GM12878 (cell line): Measurements from ENCODE around the gene GOLPH3. TPM values are rescaled to one million over a fixed set of nuclear protein-coding genes. Genes with fewer than 3 reads are reported as not detected.

Experiments used
- ATAC-seq: fragments of 200-7000 bp; cut with Tn5 transposase; 3 replicates; pipeline ENCODE4 v1.9.1; 2020; ENCODE audit warnings: mild to moderate bottlenecking, moderate library complexity
- BruUV-seq: library from RNA; stranded (reverse); fragments of 400-500 nt; replicated peaks from 2 replicates; lab custom pipeline; 2021; lab: Mats Ljungman, UMichigan
- CTCF ChIA-PET: fragments of 300-600 bp; sonication (Branson Sonifier 250); formaldehyde crosslinking; extraction: SDS; loops from one replicate; lab custom pipeline; 2021; ENCODE audit warnings: inconsistent platforms; lab: Yijun Ruan, JAX
- POLR2A ChIA-PET: fragments of 350-600 bp; formaldehyde crosslinking; extraction: SDS; loops from one replicate; lab custom pipeline; 2021; ENCODE audit warnings: inconsistent platforms; lab: Charles Lee
- RAD21 ChIA-PET: fragments of 300-600 bp; sonication (Branson Sonifier 250); formaldehyde crosslinking; loops from one replicate; lab custom pipeline; 2023; ENCODE audit warnings: antibody characterized with exemption; ENCODE audit not compliant: unreplicated experiment; lab: Charles Lee
- SMC1A ChIA-PET: fragments of 300-600 bp; sonication (Branson Sonifier 250); formaldehyde crosslinking; loops from one replicate; lab custom pipeline; 2023; ENCODE audit not compliant: unreplicated experiment, uncharacterized antibody; lab: Charles Lee
- DNase-seq: peaks from one replicate; pipeline ENCODE4 v3.0.0-alpha.2; 2011; ENCODE audit warnings: low read depth, low spot score
- FAIRE-seq: peaks from 3 replicates; lab custom pipeline; 2011; peaks lifted over from hg19 to GRCh38; lab: Jason Lieb, UNC
- H2AFZ ChIP-seq: 2 replicates; pipeline ENCODE4 v1.6.0; 2011; ENCODE audit warnings: low read depth, low read length, control low read depth; ENCODE audit not compliant: control insufficient read depth
- H3K27ac ChIP-seq: 2 replicates; pipeline ENCODE4 v1.5.1; 2011; ENCODE audit warnings: control low read depth; ENCODE audit not compliant: control insufficient read depth, insufficient read depth
- H3K27me3 ChIP-seq, 2 experiments: replicated peaks in 1 of 2; 2 replicates each; pipeline versions ENCODE4 v1.6.0 to v1.6.1; 2011; ENCODE audit warnings: low read length in 1 of 2; ENCODE audit not compliant: control insufficient read depth in 2 of 2, insufficient read depth in 2 of 2
- H3K36me3 ChIP-seq, 2 experiments: 2 replicates each; pipeline ENCODE4 v1.5.1; 2011; ENCODE audit warnings: low read length in 1 of 2; ENCODE audit not compliant: control insufficient read depth in 2 of 2, insufficient read depth in 2 of 2
- H3K4me1 ChIP-seq: 2 replicates; pipeline ENCODE4 v1.6.1; 2011; ENCODE audit warnings: mild to moderate bottlenecking, low read length, moderate library complexity, mixed read lengths; ENCODE audit not compliant: control insufficient read depth, insufficient read depth
- H3K4me2 ChIP-seq: 2 replicates; pipeline ENCODE4 v1.6.0; 2011; ENCODE audit warnings: control low read depth; ENCODE audit not compliant: control insufficient read depth, insufficient read depth
- H3K4me3 ChIP-seq: fragments of 200-600 bp; sonication (generic); 2 replicates; pipeline ENCODE4 v1.5.1; 2016
- H3K79me2 ChIP-seq: 2 replicates; pipeline ENCODE4 v1.6.0; 2011; ENCODE audit warnings: low read length; ENCODE audit not compliant: control insufficient read depth, insufficient read depth
- H3K9ac ChIP-seq: 2 replicates; pipeline ENCODE4 v1.8.0; 2011; ENCODE audit warnings: low read length, control low read depth, mixed read lengths; ENCODE audit not compliant: control insufficient read depth, insufficient read depth
- H3K9me3 ChIP-seq: replicated peaks from 3 replicates; pipeline ENCODE4 v1.5.1; 2011; ENCODE audit warnings: mild to moderate bottlenecking, low read length; ENCODE audit not compliant: control insufficient read depth, insufficient read depth
- H4K20me1 ChIP-seq: 2 replicates; pipeline ENCODE4 v1.6.0; 2011; ENCODE audit not compliant: control insufficient read depth, insufficient read depth
- CBX5 ChIP-seq: sonication (generic); IDR thresholded peaks from 2 replicates; pipeline ENCODE4 v1.6.1; 2016; ENCODE audit warnings: low read depth, moderate library complexity, mild to moderate bottlenecking, inconsistent platforms
- CHD1 ChIP-seq: IDR thresholded peaks from 2 replicates; pipeline ENCODE4 v1.6.1; 2012; ENCODE audit warnings: low read depth, low read length, improper control_type of control experiment
- CREM ChIP-seq: IDR thresholded peaks from 2 replicates; pipeline ENCODE4 v1.6.1; 2014; ENCODE audit warnings: antibody characterized with exemption, low read depth
- ESRRA ChIP-seq: IDR thresholded peaks from 2 replicates; pipeline ENCODE4 v1.6.1; 2012; ENCODE audit warnings: mild to moderate bottlenecking, low read length, improper control_type of control experiment
- GATAD2B ChIP-seq: fragments of 450-650 bp; conservative IDR thresholded peaks from 2 replicates; pipeline ENCODE4 v1.6.1; 2017; ENCODE audit warnings: low read depth, mild to moderate bottlenecking, moderate library complexity
- HDAC2 ChIP-seq: fragments of 200-600 bp; sonication (generic); IDR thresholded peaks from 2 replicates; pipeline ENCODE4 v1.6.1; 2017
- MTA3 ChIP-seq: IDR thresholded peaks from 2 replicates; pipeline ENCODE4 v1.6.1; 2012; ENCODE audit warnings: low read length, inconsistent platforms, borderline replicate concordance
- POU2F2 ChIP-seq: IDR thresholded peaks from 3 replicates; pipeline ENCODE4 v1.6.1; 2011; ENCODE audit warnings: low read depth, mild to moderate bottlenecking, low read length, borderline replicate concordance
- SIN3A ChIP-seq: IDR thresholded peaks from 2 replicates; pipeline ENCODE4 v1.6.1; 2012; ENCODE audit warnings: low read depth, low read length, improper control_type of control experiment
- SPI1 ChIP-seq: IDR thresholded peaks from 2 replicates; pipeline ENCODE4 v1.6.1; 2011; ENCODE audit warnings: low read depth, mild to moderate bottlenecking, low read length, moderate library complexity, borderline replicate concordance; ENCODE audit not compliant: insufficient read depth
- ZZZ3 ChIP-seq: IDR thresholded peaks from 2 replicates; pipeline ENCODE4 v1.6.1; 2011; ENCODE audit warnings: low read depth; ENCODE audit not compliant: control insufficient read depth, insufficient read length
- WGBS: methylation state at CpG from one replicate; pipeline ENCODE4 v1.1.6; 2016; ENCODE audit warnings: low lambda C conversion rate; ENCODE audit not compliant: insufficient replicate concordance, insufficient coverage; ENCODE audit errors: missing lambda C conversion rate; 5-methylcytosine and 5-hydroxymethylcytosine counted together
- in situ Hi-C: fragments of 300-500 bp; cut with MboI; formaldehyde crosslinking; loops from 9 replicates; pipeline ENCODE4 v1.14.3; 2018; ENCODE audit warnings: mixed read lengths
- intact Hi-C: fragments of 100-400 bp; cut with micrococcal nuclease; formaldehyde crosslinking; loops from one replicate; pipeline ENCODE4 v1.14.2; 2022; ENCODE audit not compliant: unreplicated experiment
- polyA plus RNA-seq, 11 experiments: library from polyadenylated mRNA; depleted of rRNA in 4 of 11; unstranded in 6 of 11; stranded (reverse) in 5 of 11; fragments of >200 nt; fragmentation: Nextera tagmentation in 4 of 11; fragmentation: Illumina TruSeq in 1 of 11; extraction: Ambion mirVana in 4 of 11; extraction: Trizol in 1 of 11; gene quantifications; 1 replicate in 1 of 11; 2 replicates in 10 of 11; pipeline versions ENCODE4 v1.2.1 to v1.2.3, GENCODE V29; 2011 to 2016; ENCODE audit warnings: inconsistent platforms in 2 of 11, missing spikeins in 2 of 11, low read depth in 1 of 11
- total RNA-seq, 4 experiments: library from RNA; depleted of rRNA in 3 of 4; stranded (reverse); fragments of >200 nt in 3 of 4; fragmentation: Illumina TruSeq in 1 of 4; extraction: Trizol in 1 of 4; gene quantifications; 2 replicates each; pipeline versions ENCODE4 v1.2.1 to v1.2.3, GENCODE V29; 2013 to 2021
- TF ChIP-seq, protein P1 (sequence below): fragments of 450-650 bp; IDR thresholded peaks from 2 replicates; pipeline ENCODE4 v1.6.1; 2016; ENCODE audit warnings: mild to moderate bottlenecking, moderate library complexity, borderline replicate concordance

Gene GOLPH3
- total and polyA plus RNA-seq, 10 of the 15 experiments (the other 5 are each of a cell fraction or from before 2014, with no cell fraction given) = 14.0 to 79.7 (median 43.2) TPM

DNA sequence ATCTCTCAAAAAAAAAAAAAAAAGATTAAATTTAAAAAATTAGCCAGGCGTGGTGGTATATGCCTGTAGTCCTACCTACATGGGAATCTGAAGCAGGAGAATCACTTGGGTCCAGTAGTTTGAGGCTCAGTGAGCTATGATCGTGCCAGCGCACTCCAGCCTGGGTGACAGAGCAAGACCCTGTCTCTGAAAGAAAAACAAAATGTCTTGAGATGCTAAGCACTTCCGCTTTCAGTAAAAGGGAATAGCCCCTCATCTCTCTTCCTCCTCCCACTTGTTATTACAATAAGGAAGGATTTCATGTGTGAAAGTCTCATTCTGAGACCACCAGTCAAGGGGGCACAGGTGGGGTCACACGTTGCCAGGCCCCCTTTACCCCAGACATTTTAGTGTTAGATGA is 79.4 kb downstream of the GOLPH3 start:
- DNase-seq = no peak
- no peaks in the 10 kb centered on the region for H3K27me3 ChIP-seq
- CTCF ChIA-PET = no interaction called here
- RAD21 ChIA-PET = no interaction called here
- no peak overlapping the region for H3K4me3 ChIP-seq
- H3K79me2 ChIP-seq = no peaks in the 10 kb centered on the region
- H3K9me3 ChIP-seq = no peaks in the 10 kb centered on the region
- no peaks in the 10 kb centered on the region for H4K20me1 ChIP-seq
- no peak for FAIRE-seq
- no peak overlapping the region for H3K27ac ChIP-seq
- H2AFZ ChIP-seq = no peak overlapping the region
- BruUV-seq = no TSS peak
- no peak overlapping the region for H3K4me2 ChIP-seq
- H3K36me3 ChIP-seq = no peaks in the 10 kb centered on the region
- POLR2A ChIA-PET = interaction anchor here (0.7 kb wide), 1 partner anchor 854 kb away, joined by 4 read pairs; no protein-coding TSS in a partner anchor
- intact Hi-C loops = loop anchor here (5.0 kb wide), 1 partner anchor 233 kb away; no protein-coding TSS in a partner anchor
- ATAC-seq = no peak
- 67% methylated on average over 5 of the region's 5 CpGs for WGBS
- no peaks in the 10 kb centered on the region for H3K4me1 ChIP-seq
- in situ Hi-C loops = loop anchor here (5.0 kb wide), 2 partner anchors 272 to 512 kb away; no protein-coding TSS in a partner anchor
- H3K9ac ChIP-seq = no peak overlapping the region
- SMC1A ChIA-PET = interaction anchor here (0.9 kb wide), 1 partner anchor 50 kb away, joined by 4 read pairs; no protein-coding TSS in a partner anchor
- TF ChIP-seq CHD1 (no peak), HDAC2 (no peak), SPI1 (no peak), POU2F2 (no peak), CBX5 (no peak), SIN3A (no peak), GATAD2B (no peak), MTA3 (no peak), CREM (no peak), ZZZ3 (no peak), ESRRA (no peak)
- TF ChIP-seq, protein P1, sequence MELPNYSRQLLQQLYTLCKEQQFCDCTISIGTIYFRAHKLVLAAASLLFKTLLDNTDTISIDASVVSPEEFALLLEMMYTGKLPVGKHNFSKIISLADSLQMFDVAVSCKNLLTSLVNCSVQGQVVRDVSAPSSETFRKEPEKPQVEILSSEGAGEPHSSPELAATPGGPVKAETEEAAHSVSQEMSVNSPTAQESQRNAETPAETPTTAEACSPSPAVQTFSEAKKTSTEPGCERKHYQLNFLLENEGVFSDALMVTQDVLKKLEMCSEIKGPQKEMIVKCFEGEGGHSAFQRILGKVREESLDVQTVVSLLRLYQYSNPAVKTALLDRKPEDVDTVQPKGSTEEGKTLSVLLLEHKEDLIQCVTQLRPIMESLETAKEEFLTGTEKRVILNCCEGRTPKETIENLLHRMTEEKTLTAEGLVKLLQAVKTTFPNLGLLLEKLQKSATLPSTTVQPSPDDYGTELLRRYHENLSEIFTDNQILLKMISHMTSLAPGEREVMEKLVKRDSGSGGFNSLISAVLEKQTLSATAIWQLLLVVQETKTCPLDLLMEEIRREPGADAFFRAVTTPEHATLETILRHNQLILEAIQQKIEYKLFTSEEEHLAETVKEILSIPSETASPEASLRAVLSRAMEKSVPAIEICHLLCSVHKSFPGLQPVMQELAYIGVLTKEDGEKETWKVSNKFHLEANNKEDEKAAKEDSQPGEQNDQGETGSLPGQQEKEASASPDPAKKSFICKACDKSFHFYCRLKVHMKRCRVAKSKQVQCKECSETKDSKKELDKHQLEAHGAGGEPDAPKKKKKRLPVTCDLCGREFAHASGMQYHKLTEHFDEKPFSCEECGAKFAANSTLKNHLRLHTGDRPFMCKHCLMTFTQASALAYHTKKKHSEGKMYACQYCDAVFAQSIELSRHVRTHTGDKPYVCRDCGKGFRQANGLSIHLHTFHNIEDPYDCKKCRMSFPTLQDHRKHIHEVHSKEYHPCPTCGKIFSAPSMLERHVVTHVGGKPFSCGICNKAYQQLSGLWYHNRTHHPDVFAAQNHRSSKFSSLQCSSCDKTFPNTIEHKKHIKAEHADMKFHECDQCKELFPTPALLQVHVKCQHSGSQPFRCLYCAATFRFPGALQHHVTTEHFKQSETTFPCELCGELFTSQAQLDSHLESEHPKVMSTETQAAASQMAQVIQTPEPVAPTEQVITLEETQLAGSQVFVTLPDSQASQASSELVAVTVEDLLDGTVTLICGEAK = no peak
